HepG2 (cell line): Measurements from ENCODE around the gene SLC25A47. TPM values are rescaled to one million over a fixed set of nuclear protein-coding genes. Genes with fewer than 3 reads are reported as not detected.

Experiments
- ARHGAP35 ChIP-seq: sonication (generic); formaldehyde crosslinking; IDR thresholded peaks from 2 replicates; pipeline ENCODE4 v1.9.0; 2022; ENCODE audit warnings: mild to moderate bottlenecking, inconsistent platforms, moderate library complexity, missing genetic modification reagents, borderline replicate concordance
- ERF ChIP-seq: IDR thresholded peaks from 2 replicates; pipeline ENCODE4 v1.6.1; 2018; ENCODE audit warnings: missing biosample characterization, missing genetic modification reagents
- GPN1 ChIP-seq: sonication (generic); formaldehyde crosslinking; IDR thresholded peaks from 2 replicates; pipeline ENCODE4 v1.5.1; 2020; ENCODE audit warnings: missing genetic modification reagents, borderline replicate concordance
- PHF5A ChIP-seq: IDR thresholded peaks from one replicate; pipeline ENCODE4 v1.6.1; 2018; ENCODE audit warnings: low read depth, missing genetic modification reagents; ENCODE audit not compliant: unreplicated experiment
- SYNCRIP ChIP-seq: fragments of 200-400 bp; formaldehyde crosslinking; IDR thresholded peaks from 2 replicates; pipeline ENCODE4 v1.6.1; 2018; ENCODE audit warnings: mild to moderate bottlenecking, low read depth, low read length; ENCODE audit not compliant: insufficient read depth
- TFE3 ChIP-seq: IDR thresholded peaks from 2 replicates; pipeline ENCODE4 v1.6.1; 2016
- UBTF ChIP-seq: sonication (generic); formaldehyde crosslinking; IDR thresholded peaks from 2 replicates; pipeline ENCODE4 v1.4.0; 2020; ENCODE audit warnings: mild to moderate bottlenecking, missing genetic modification reagents
- ZBTB20 ChIP-seq: sonication (generic); formaldehyde crosslinking; IDR thresholded peaks from 2 replicates; pipeline ENCODE4 v1.8.1; 2023; ENCODE audit warnings: missing genetic modification reagents, low read depth, mild to moderate bottlenecking, borderline replicate concordance
- ZBTB40 ChIP-seq, 2 experiments: fragments of 450-650 bp in 1 of 2; sonication (generic) in 1 of 2; formaldehyde crosslinking in 1 of 2; IDR thresholded peaks; 2 replicates each; pipeline versions ENCODE4 v1.6.1 to v1.8.0; 2016 to 2022; ENCODE audit warnings: antibody characterized with exemption in 1 of 2, mild to moderate bottlenecking in 1 of 2, missing genetic modification reagents in 1 of 2
- ZNF275 ChIP-seq: sonication (generic); formaldehyde crosslinking; IDR thresholded peaks from 2 replicates; pipeline ENCODE4 v1.8.0; 2022; ENCODE audit warnings: missing genetic modification reagents, mild to moderate bottlenecking, inconsistent platforms, borderline replicate concordance
- ZNF550 ChIP-seq: sonication (generic); formaldehyde crosslinking; IDR thresholded peaks from 2 replicates; pipeline ENCODE4 v1.4.0; 2020; ENCODE audit warnings: mild to moderate bottlenecking, missing genetic modification reagents, borderline replicate concordance
- ZNF816 ChIP-seq: sonication (generic); formaldehyde crosslinking; IDR thresholded peaks from 2 replicates; pipeline ENCODE4 v1.8.0; 2022; ENCODE audit warnings: missing genetic modification reagents, mild to moderate bottlenecking, borderline replicate concordance
- polyA plus RNA-seq, 8 experiments: library from polyadenylated mRNA; depleted of rRNA in 3 of 8; stranded (reverse) in 7 of 8; unstranded in 1 of 8; fragments of >200 nt; fragmentation: Illumina TruSeq in 4 of 8; extraction: Trizol in 4 of 8; gene quantifications; 2 replicates each; pipeline versions ENCODE4 v1.2.1 to v1.2.3, GENCODE V29; 2011 to 2016; ENCODE audit warnings: low read depth in 4 of 8, missing spikeins in 1 of 8, mixed read lengths in 1 of 8; ENCODE audit not compliant: insufficient read depth in 1 of 8
- total RNA-seq, 5 experiments: library from RNA; depleted of rRNA; stranded (reverse); fragments of >200 nt; fragmentation: Illumina TruSeq; extraction: Trizol; gene quantifications; 2 replicates each; pipeline ENCODE4 v1.2.3, GENCODE V29; 2016; ENCODE audit warnings: low read depth in 1 of 5

Gene SLC25A47
- total and polyA plus RNA-seq, 2 of the 13 experiments (the other 11 are each of a cell fraction or from before 2014, with no cell fraction given) = 1.0 to 1.7 TPM

GRCh38 chr14:100290607-100291304 is 32.4 kb upstream of the SLC25A47 start (continued):
- TF ChIP-seq ZBTB40 (IDR thresholded peaks at IDR 0.05) (no peak), ZBTB40 (CRISPR knock-in tag; IDR thresholded peaks at IDR 0.05) (no peak), ZNF275 (CRISPR knock-in tag) (no peak), ZBTB20 (CRISPR knock-in tag) (peak; percentile 73; the same call in 1 of the 2 replicates), ZNF550 (CRISPR knock-in tag) (no peak), TFE3 (peak; percentile 87), PHF5A (no peak), SYNCRIP (no peak), ERF (CRISPR knock-in tag) (peak; percentile 56; the same call in 1 of the 2 replicates), ZNF816 (CRISPR knock-in tag) (no peak), GPN1 (CRISPR knock-in tag) (no peak), ARHGAP35 (CRISPR knock-in tag) (no peak), UBTF (CRISPR knock-in tag) (peak; percentile 68)
